Cortex of kidney (tissue), 1 donor: ENCODE results near the gene SHISAL1.
"Not testable (repeated sequence)": the region's sequence is repeated elsewhere in the genome, so short reads cannot be mapped to it uniquely, and the experiment has no call there.

Source experiments
- DNase-seq: peaks from one replicate; lab custom pipeline; 2025; lab: John Stamatoyannopoulos, UW

Gene SHISAL1

GRCh38 chr22:44261164-44261860 is 51.4 kb downstream of the SHISAL1 start:
- no peak for DNase-seq

GRCh38 chr22:44260216-44261035 is 52.3 kb downstream of the SHISAL1 start:
- no peak for DNase-seq

GRCh38 chr22:44259366-44260215 is 53.2 kb downstream of the SHISAL1 start:
- no peak for DNase-seq

- DNase-seq = no peak
Measured at GRCh38 chr22:44256556-44257485, 55.9 kb downstream of the SHISAL1 start.

GRCh38 chr22:44256085-44256484 is 56.7 kb downstream of the SHISAL1 start:
- no peak for DNase-seq

GRCh38 chr22:44254811-44255210 is 57.9 kb downstream of the SHISAL1 start:
- no peak for DNase-seq

- DNase-seq = no peak
Measured at GRCh38 chr22:44249376-44250147, 63.2 kb downstream of the SHISAL1 start.

- no peak for DNase-seq
Measured at GRCh38 chr22:44248926-44249325, 63.8 kb downstream of the SHISAL1 start.

GRCh38 chr22:44247923-44248892 is 64.5 kb downstream of the SHISAL1 start:
- DNase-seq = no peak

GRCh38 chr22:44247346-44247745 is 65.4 kb downstream of the SHISAL1 start:
- DNase-seq = no peak

- no peak for DNase-seq
Measured at GRCh38 chr22:44246615-44247326, 66.0 kb downstream of the SHISAL1 start.

- DNase-seq = no peak
Measured at GRCh38 chr22:44245867-44246266, 66.9 kb downstream of the SHISAL1 start.

GRCh38 chr22:44245438-44245837 is 67.3 kb downstream of the SHISAL1 start:
- DNase-seq = no peak

GRCh38 chr22:44244265-44244822 is 68.4 kb downstream of the SHISAL1 start:
- no peak for DNase-seq

GRCh38 chr22:44243761-44244160 is 69.0 kb downstream of the SHISAL1 start:
- DNase-seq = no peak

- no peak for DNase-seq
Measured at GRCh38 chr22:44242946-44243724, 69.6 kb downstream of the SHISAL1 start.

- DNase-seq = not testable (repeated sequence)
Measured at GRCh38 chr22:44241121-44241520, 71.6 kb downstream of the SHISAL1 start.

GRCh38 chr22:44237290-44237689 is 75.5 kb downstream of the SHISAL1 start:
- DNase-seq = no peak
